ENCODE data around the gene DNAAF3. TPM values are rescaled to one million over a fixed set of nuclear protein-coding genes. Genes with fewer than 3 reads are reported as not detected.

The DNAAF3 gene
- total and polyA plus RNA-seq, 4 donors: 10.9 to 52.3 (median 13.7) TPM

GRCh38 chr19:55146078-55146704 is 20.2 kb downstream of the DNAAF3 start:
- ATAC-seq (ENCODE audit: insufficient read depth, low FRiP score): no peak

GRCh38 chr19:55145232-55145631 is 21.2 kb downstream of the DNAAF3 start:
- peaks cover 11 to 51% (median 24%) of the 10 kb centered on the region in 3 donors for H3K27me3 ChIP-seq (ENCODE audit: control insufficient read depth in 3 of 3, insufficient read depth in 3 of 3, low read length in 2 of 3)
- H3K36me3 ChIP-seq (ENCODE audit: control insufficient read depth in 4 of 4, insufficient read depth in 4 of 4, low read length in 4 of 4): no peaks in the 10 kb centered on the region
- H3K9ac ChIP-seq (ENCODE audit: insufficient read depth in 1 of 2, low read length in 2 of 2): no peak overlapping the region
- H3K4me1 ChIP-seq (ENCODE audit: control insufficient read depth in 5 of 5, insufficient read depth in 5 of 5, low read length in 5 of 5): peaks cover 0 to 4% (median 0%) of the 10 kb centered on the region in 5 donors
- ATAC-seq (ENCODE audit: insufficient read depth, low FRiP score) (no peak), DNase-seq (no peak)
- H3K27ac ChIP-seq (ENCODE audit: low read depth in 1 of 2, low read length in 1 of 2): no peak overlapping the region
- peaks cover 0 to 5% (median 0%) of the 10 kb centered on the region in 4 donors for H3K9me3 ChIP-seq (ENCODE audit: control insufficient read depth in 4 of 4, insufficient read depth in 3 of 4, low read length in 3 of 4)
- 17 to 23% methylated on average over 2 to 3 of the region's 3 CpGs for WGBS, 2 donors
- H3K4me3 ChIP-seq: no peak overlapping the region
- TF ChIP-seq CTCF (IDR thresholded peaks at IDR 0.05; ENCODE audit: control extremely low read depth, extremely low read depth): no peak

More at GRCh38 chr19:55146078-55146704, 20.2 kb downstream of the DNAAF3 start:
- H3K4me1 ChIP-seq (ENCODE audit: control insufficient read depth in 5 of 5, insufficient read depth in 5 of 5, low read length in 5 of 5): peaks cover 0 to 4% (median 0%) of the 10 kb centered on the region in 5 donors
- no peak overlapping the region for H3K9ac ChIP-seq (ENCODE audit: insufficient read depth in 1 of 2, low read length in 2 of 2)
- TF ChIP-seq CTCF (IDR thresholded peaks at IDR 0.05; ENCODE audit: control extremely low read depth, extremely low read depth): no peak
- no peaks in the 10 kb centered on the region for H3K36me3 ChIP-seq (ENCODE audit: control insufficient read depth in 4 of 4, insufficient read depth in 4 of 4, low read length in 4 of 4)
- H3K27me3 ChIP-seq (ENCODE audit: control insufficient read depth in 3 of 3, insufficient read depth in 3 of 3, low read length in 2 of 3): peaks cover 11 to 51% (median 29%) of the 10 kb centered on the region in 3 donors
- no peak overlapping the region for H3K4me3 ChIP-seq
- whole genome bisulfite sequencing, 2 donors: 1 to 3% methylated on average over 21 to 39 of the region's 41 CpGs
- DNase-seq: no peak
- H3K27ac ChIP-seq (ENCODE audit: low read depth in 1 of 2, low read length in 1 of 2): no peak overlapping the region
- H3K9me3 ChIP-seq (ENCODE audit: control insufficient read depth in 4 of 4, insufficient read depth in 3 of 4, low read length in 3 of 4): peaks cover 0 to 5% (median 0%) of the 10 kb centered on the region in 4 donors

GRCh38 chr19:55141696-55142095 is 24.7 kb downstream of the DNAAF3 start:
- no peak overlapping the region for H3K27ac ChIP-seq (ENCODE audit: low read depth in 1 of 2, low read length in 1 of 2)
- 21 to 24% methylated on average over 21 of the region's 21 CpGs for WGBS, 2 donors
- no peak overlapping the region for H3K9ac ChIP-seq (ENCODE audit: insufficient read depth in 1 of 2, low read length in 2 of 2)
- H3K9me3 ChIP-seq (ENCODE audit: control insufficient read depth in 4 of 4, insufficient read depth in 3 of 4, low read length in 3 of 4): peaks cover 0 to 5% (median 0%) of the 10 kb centered on the region in 4 donors
- H3K4me1 ChIP-seq (ENCODE audit: control insufficient read depth in 5 of 5, insufficient read depth in 5 of 5, low read length in 5 of 5): peaks cover 0 to 4% (median 0%) of the 10 kb centered on the region in 5 donors
- no peak overlapping the region for H3K4me3 ChIP-seq
- no peak for DNase-seq
- no peaks in the 10 kb centered on the region for H3K36me3 ChIP-seq (ENCODE audit: control insufficient read depth in 4 of 4, insufficient read depth in 4 of 4, low read length in 4 of 4)
- H3K27me3 ChIP-seq (ENCODE audit: control insufficient read depth in 3 of 3, insufficient read depth in 3 of 3, low read length in 2 of 3): peaks cover 11 to 27% (median 21%) of the 10 kb centered on the region in 3 donors
- ATAC-seq (ENCODE audit: insufficient read depth, low FRiP score): no peak
- TF ChIP-seq CTCF (IDR thresholded peaks at IDR 0.05; ENCODE audit: control extremely low read depth, extremely low read depth): no peak
